ENCODE measurements around the gene SMPD2.

Gene SMPD2

DNA sequence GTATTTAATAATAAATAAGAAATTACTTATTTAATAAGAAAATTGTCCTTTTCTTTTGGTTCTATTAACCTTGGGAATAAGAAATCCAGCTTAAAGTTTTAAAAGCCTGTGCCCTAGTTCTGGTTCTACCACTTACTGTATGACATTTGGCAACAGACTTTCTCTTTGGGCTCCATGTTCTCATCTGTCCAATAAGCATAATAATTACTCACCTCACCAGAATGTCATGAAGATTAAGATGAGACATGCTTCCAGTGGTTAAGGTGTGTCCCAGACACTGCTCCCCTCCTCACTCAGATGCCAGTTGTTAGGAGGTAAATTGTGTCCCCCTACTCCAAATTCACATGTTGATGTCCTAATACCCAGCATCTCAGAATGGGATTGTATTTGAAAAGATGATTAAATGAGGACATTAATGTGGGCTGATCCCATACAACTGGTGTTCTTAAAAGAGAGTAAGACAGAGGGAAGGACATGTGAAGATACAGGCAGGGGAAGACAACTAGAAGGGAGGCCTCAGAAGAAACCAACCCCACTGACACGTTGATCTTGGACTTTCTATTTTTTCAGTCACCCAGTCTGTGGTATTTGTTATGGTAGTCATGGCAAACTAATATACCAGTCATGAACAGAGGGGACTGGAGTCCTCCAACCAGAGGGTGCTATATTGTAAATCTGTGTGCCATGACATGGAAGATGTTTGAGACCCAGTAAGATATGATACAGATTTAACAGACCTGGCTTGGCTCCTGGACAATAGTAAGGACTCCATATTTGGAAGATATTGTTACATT, 21.4 kb downstream of the SMPD2 start:
- no peak for DNase-seq

DNA sequence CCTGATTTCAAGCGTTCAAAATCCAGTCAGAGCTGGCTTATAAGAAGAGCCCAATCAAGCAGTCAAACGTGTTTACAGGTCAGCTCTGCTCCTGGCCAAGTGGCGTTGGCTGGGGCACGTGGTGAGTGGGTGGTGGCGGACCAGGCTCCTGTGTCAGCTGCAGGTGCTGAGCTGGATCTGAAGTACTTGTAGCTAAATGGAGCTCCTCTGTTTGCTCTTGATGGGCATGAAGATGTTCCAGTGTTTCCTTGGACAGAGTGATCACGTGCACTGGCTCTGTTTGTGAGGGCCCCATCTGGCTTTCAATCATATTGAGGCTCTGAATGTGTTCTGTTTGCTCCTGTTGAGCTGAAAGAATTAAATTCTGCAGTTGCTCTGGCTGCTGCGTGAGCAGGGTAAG, 25.2 kb downstream of the SMPD2 start:
- peak; percentile 94 for DNase-seq

DNA sequence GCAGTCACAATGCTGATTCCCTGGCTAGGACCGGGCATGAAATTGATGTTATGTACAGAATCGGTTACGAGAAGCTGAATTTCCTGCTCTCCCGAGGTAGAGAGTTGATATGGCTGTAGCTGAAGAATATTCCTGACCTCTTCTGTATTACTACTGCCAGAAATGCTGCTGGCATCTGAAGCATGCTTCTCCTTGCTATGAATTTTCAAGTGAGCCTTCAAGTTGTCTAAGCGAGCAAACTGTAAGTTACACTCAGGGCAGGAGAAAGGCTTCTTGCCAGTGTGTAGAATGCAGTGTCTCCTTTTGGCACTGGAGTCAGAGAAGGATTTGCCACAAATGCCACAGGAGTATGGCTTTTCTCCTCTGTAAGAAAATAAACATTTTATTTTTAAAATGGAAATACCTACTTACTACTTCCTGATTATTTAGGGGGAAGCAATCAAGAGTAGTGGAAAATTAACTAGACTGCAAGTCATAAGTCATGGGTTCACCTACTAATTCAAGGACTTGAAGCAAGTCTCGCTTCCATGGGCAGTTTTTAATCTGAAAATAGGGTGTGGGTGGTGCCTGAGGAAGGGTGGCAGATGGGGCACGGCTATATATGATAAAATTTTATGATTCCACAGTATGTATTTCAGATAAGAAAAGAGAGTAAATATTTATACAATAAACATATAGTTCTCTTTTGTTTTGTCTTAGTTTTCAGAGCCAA, 25.8 kb downstream of the SMPD2 start:
- peak; percentile 89 for DNase-seq

DNA sequence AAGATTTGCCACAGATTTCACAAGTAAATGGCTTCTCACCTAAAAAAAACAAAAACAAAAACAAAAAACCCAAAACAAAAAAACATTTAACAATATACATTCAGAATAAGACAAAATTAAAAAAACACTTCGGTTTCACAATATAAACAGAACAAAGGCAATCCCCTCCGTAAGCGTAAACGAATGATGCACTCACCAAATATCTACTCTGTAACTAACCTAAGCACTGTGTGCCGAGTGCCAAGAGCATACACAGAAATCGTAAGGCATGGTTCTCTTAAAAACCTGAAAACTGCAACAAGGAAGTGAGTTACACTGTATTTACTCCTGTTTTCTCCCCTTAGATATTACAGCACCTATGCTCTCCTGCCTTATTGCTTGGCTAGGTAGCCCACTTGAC, 27.2 kb downstream of the SMPD2 start:
- DNase-seq: no peak

DNA sequence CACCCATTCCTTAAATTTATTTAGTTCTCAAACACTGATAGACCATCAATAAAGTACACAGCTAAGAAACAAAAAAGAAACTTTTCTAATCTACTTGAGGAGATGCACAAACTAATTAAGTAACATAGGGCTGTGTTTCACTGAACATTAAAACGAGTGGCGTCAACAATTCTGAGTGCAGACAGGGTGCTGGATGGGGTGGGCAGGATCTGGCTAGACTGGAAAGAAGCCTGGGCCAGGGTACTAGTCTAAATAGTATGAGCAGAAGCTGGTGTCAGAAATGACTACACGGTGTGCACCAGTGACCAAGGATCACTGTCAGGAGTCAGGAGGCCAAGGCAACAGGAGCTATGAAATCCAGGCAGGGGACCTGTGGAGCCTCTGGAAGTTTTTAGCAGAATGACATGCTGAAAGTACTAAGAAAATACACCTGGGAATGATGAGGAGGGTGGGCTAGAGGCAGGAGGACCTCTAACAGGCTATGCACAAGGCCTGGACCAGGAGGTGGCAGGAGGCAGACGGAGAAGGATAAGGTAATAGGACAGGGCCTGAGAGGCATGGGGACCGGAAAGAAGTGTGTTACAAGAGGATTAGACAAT, 29.2 kb downstream of the SMPD2 start:
- no peak for DNase-seq

DNA sequence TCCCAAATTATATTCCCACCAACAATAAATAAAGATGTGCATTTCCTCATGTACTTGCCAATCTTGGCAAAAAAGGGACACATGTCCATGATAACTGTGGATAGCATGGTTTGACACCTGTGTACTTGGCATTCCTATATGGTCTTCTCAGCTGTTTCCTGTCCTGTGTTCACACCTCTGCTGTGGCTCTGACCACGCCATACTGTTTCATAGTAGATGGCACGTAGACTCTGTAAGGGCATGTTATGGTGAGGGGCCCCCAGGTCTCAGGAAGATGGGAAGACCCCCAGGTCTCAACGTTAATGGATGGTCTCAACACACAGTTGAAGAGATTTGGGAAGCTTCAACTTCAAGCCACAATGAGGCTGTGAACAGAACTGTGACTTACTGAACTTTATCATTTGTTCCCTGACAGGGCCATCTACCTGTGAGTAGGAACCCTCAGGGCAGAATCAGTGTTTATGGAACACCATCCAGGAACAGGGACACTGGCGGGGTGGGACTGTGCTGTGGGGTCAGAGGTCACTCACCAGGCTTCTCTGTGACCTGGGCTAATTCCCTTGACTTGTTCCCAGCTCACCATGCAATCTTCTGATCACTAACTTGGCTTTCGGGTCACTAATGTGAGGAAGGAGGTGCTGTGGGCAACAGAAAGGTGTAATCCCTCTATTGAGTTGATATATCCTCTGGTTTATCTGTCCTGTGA, 30.7 kb downstream of the SMPD2 start:
- no peak for DNase-seq

DNA sequence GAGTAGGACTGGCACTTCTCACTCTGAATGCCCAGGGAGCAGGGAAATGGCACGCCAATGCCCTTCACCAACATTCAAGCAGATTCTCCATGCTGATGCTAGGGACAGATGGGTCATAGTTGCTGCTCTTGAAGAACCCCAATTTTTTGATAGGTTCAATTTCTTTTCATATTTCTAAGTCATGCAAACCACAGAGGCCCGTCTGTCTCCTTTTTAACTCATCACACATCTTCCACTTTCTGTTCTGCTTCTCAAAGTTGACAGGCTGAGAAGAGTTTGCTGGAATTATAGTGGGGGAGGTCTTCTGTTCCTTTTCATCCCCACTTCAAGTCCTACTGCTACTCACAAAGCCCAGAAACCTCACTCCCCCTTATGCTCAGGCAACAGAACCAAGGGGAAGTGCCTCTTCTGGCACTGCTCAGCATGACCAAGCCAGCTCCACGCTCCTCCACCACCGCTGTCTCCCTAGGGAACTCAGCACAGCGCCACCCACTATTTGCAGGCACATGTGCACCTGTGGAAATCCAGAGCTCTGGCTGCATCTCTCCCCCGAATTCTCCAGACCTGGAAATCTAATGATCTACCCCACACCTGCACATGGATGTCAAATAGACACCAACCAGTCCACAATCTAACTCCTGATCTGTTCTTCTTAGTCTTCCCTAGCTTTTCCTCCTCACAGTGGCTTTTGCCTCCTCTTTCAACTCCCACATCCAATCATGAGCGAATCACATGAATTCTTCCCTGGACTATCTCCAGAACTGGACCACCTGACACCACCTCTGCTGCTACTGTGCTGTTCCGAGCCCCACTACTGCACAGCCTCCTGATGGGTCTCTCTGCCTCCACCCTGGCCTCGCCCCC, 31.8 kb downstream of the SMPD2 start:
- no peak for DNase-seq

DNA sequence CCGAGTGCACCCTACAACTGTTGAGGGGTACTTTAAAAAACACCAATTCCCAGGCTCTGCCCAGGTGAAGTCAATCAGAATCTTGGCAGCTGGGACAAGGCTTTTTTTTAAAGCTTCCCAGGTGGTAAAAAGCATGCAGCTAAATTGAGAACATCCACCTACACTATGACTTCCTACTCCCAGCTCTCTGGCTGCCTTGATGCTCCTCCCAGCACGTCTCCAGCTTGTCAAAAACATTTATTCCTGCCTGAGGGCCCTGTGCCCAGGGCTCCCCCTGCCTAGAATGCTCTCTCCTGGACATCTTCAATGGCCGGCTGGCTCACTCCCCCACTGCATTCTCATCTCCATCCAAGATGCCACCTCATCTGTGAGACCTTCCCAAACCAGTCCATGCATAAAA, 32.6 kb downstream of the SMPD2 start:
- DNase-seq: no peak

DNA sequence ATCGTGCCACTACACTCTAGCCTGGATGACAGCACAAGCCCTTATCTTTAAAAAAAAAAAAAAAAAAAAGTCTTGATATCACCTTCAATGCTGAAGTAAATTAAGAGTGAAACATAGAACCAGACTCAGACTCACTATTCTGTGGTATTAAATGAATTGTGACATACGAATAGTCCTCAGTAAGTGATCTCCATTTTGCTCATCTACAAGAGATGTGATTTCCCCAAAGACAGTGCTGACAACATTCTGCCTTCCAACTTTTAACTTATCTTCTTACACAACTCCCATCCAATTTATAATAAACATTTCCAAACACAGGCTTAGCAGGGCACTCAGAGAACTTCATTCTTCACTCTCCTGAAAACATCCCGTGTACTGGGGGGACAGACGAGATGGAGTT, 34.5 kb downstream of the SMPD2 start:
- no peak for DNase-seq

DNA sequence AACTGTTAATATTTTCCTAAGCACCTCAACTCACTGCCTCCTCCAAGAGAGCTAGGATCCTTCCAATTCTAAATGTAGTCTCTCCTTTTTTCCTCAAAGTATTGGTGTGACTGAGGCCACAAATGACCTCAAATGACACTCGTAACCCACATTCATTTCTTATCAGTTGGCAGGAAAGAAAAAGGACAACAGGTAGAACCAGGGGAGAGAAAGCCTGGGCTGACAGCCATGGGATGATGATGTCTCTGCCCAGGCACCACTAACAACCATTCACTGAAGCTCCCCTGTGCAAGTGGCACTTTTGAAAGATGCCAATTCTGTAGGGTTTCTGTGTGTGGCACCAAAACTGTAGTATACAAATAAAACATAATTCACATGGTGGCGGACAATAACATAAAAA, 35.1 kb downstream of the SMPD2 start:
- no peak for DNase-seq

DNA sequence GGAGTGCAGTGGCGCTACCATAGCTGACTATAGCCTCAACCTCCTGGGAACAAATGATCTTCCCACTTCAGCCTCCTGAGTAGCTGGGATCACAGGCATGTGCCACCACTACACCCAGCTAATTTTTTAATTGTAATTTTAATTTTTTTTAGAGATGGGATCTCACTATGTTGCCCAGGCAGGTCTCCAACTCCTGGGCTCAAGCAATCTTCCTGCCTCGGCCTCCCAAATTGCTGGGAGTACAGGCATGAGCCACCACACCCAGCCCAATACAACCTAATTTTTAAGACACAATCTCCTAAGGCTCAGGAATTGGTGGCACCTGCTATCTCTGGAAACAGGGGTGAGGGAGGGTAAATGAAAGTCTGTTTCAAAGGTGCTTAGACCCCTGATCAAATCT, 36.7 kb downstream of the SMPD2 start:
- no peak for DNase-seq

DNA sequence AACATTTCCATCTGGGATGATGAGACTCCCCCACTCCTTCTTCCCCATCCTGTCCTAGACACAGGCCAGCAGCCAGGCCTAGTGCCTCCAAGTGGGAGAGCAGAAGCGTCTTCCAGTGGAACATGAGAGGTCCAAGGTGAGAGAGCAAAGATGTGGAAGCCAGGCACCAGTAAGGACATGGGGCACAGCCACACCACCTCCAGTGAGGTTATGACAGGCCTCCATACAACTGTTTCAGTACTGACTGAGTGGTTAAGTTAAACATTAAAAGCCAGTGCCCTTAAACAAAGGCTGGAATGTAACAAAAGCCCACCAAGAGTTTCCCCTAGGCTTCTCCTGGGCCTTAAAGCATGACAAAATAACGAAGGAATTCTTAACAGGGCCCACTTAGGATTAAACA, 37.2 kb downstream of the SMPD2 start:
- DNase-seq: no peak

DNA sequence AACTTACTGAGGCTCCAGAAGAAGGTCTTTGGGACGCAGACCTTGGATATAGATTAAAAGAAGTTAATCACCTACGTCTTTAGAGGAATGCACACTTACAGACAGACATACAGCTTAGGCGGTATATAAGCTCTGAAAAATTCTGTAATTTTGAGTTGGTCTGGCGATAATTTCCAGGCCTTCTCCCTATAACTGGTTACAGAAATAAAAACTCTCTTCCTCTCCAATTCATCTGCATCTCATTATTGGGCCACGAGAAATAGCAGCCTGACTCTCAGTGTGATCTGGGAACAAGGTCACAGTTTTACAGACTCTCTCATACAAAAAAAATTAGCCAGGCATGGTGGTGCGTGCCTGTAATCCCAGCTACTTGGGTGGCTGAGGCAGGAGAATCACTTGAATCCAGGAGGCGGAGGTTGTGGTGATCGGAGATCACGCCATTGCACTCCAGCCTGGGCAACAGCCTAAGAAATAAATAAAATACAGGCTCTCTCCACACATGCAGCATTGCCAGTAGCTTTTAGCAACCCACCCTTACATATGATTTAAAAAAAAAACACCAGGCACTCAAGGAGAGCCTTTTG, 37.8 kb downstream of the SMPD2 start:
- no peak for DNase-seq

DNA sequence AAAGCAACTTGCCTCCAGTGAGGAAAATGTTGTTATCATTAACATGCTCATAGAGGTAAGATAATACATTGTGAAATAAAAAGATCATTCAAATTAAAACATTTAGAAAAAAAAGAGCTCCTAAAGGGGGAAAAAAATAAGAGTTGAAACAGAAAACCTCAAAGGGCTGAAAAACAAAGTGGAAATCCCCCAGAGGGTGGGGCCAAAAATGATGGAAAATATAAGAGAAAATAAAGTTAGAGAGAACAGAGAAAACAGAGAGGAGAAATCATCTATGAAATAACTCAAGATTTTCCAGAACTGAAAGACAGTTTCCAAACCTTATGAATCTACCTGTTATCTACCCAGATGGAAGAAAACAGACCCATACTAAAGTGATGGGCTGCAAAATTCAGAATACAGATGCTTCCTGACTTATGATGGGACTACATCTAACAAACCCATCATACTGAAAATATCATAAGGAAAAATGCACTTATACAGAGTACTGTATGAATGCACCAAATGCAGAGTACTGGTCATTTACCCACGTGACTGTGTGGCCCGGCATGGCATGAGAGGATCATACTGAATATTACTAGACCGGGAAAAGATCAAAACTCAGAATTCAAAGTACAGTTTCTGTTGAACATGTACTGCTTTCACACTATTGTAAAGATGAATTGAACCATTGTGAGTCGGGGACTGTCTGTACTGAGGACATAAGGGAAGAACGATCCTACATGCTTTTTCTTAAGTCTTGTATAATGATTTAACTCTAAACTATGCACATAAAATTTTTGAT, 38.5 kb downstream of the SMPD2 start:
- DNase-seq: no peak

DNA sequence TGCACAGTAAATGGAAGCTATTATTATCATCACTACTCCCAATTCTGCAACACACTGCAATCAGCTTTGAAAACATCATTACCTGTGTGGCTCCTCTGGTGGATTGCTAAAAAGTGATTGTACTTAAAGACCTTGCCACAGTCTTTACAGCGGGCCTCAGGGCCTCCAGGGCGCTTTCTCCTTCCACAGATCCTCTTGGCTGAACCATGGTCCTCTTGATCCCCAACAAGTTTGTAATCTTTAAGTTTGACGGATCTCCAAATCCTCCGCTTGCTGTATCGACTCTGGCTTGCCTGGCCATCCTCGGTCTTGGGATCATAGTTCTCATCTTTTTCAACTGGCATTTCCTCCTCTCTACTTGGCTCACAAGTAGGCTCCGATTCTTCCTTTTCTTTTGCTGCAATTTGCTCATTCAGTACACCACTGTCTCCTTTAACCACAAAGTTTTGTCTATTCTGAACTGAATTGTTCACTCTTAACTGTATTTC, 40.5 kb downstream of the SMPD2 start:
- DNase-seq: no peak

DNA sequence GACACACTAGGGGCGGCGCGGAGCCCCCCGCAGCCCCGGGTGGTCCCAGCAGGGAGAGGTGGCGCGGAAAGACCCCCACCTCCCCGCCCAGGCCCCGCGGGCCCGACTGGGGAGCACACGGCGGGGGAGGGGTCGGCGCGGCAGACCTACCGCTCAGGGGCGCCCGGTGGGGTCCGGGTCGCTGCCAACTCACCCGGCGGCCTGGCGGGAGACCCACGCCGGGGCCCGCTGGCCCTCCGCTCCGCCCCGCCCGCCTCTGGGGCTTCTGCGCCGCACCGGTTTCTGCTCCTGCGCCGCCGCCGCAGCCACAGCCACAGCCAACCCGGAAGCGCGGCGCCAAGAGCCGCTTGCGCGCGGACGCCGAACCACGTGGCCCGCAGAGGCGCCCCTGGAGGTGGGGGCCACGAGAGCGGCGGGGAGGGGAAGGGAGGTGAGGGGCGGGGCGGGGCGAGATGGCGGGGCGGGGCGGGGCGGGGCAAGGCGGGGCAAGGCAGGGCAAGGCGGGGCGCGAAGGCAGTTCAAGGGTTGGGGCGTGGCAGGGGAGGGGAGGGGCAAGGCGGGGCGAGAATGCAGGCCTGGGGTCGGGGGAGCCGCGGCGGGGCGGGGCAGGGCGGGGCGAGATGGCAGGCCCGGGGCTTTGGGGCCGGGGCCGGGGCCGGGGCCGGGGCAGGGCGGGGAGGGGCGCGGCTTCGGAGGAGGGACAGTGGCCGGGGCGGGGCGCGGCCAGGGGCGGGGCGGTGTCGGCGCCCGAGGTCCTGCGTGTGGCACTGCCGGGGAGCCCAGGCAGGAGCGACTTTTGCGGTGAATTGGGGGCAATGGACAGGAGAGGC, 42.6 kb downstream of the SMPD2 start, which contains the start of gene ZBTB24:
ZBTB24 (minus strand) TSS at position 315 of the 830 bp plus-strand sequence. CDS start 1,193 bp downstream, outside the sequence.
- DNase-seq: peak; percentile 81

DNA sequence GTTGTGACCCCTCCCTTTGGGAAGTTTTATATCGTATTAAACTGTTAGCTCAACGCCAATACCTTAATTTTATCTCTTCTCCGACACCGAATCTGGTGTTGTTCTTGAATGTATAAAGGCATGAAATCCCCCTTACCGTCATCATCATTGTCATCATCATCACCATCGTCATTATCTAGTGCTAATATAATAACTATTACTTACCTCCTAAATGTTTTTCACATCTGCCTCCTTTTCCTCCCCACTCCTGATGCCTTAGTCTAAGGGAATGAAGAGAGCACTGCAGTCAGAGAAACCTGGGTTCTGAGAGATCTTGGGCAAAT, 43.2 kb downstream of the SMPD2 start:
- no peak for DNase-seq

DNA sequence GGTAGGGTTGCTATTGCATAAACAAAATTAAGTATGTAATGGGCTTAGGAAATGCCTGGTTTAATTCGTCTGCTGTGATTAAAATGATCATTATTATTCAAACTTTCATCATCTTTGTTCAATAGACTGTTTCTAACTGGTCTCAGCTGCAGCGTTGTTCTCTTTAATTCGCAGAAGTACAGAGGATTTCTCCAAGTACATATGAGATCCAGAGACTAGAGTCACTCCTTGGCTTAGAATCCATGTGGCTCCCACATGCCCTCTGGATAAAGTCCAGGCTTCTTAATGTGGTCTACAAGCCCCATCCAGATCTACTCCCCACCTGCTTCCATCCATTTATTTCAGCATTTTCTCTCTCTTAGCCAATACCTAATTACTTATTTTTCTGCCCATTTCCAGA, 43.6 kb downstream of the SMPD2 start:
- DNase-seq: no peak

DNA sequence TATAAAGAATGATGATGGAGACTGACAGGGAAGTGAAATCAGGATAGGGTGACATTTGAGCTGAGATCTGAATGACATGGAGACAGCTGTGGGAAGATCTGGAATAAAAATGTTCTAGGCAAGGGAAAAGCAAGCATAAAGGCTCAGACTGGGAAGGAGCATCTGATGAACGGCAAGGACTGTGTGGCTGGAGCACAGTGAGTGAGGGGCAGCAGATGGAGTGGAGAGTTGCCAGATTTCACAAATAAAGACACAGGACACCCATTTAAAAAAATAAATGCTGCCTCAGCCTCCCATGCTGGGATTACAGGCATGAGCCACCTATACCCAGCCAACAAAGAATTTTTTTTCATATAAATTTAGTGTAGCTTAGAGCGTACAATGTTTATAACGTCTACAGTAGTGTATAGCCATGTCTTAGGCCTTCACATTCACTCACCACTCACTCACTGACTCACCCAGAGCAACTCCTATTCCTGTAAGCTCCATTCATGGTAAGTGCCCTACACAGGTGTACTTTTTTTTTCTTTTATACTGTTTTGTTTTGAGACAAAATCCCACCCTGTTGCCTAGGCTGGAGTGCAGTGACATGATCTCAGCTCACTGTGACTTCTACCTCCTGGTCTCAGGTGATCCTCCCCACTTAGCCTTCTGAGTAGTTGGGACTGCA, 44.9 kb downstream of the SMPD2 start:
- no peak for DNase-seq

DNA sequence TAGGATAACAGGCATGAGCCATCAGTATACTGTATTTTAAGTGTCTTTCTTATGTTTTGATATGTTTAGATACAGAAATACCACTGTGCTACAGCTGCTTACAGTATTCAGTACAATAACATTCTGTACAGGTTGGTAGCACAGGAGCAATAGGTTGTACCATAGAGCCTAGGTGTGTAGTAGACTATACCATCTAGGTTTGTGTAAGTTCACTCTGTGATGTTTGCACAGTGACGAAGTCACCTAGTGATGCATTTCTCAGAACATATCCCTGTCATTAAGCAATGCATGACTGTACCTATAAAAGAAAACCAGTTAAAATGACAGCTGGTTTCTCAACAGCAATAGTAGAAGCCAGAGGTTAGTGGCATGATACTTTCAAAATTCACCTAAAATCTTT, 45.5 kb downstream of the SMPD2 start:
- DNase-seq: no peak
